ENCODE data around the gene USP10. TPM values are rescaled to one million over a fixed set of nuclear protein-coding genes. Genes with fewer than 3 reads are reported as not detected.

USP10 gene
- total and polyA plus RNA-seq, 2 donors (not counting 1 experiment from before 2014, with no cell fraction given): 48.6 to 59.1 TPM

- Histone ChIP-seq H3K36me3 (ENCODE audit: control insufficient read depth, insufficient read depth, low read length) (no peaks in the 10 kb centered on the region), H3K79me2 (ENCODE audit: control insufficient read depth, insufficient read depth, low read length) (no peaks in the 10 kb centered on the region), H3K9ac (ENCODE audit: insufficient read depth, low read length) (no peak overlapping the region), H3K27me3 (ENCODE audit: control insufficient read depth, insufficient read depth, low read length) (no peaks in the 10 kb centered on the region), H4K20me1 (ENCODE audit: control insufficient read depth, extremely low read depth, insufficient read depth, low read length) (no peaks in the 10 kb centered on the region), H3K4me2 (ENCODE audit: extremely low read depth, insufficient read depth, low read length) (no peak overlapping the region), H3K4me3 (replicated peaks in 1 of 4; ENCODE audit: control extremely low read depth in 1 of 4, insufficient read depth in 1 of 4, low read depth in 3 of 4, low read length in 4 of 4) (no peak overlapping the region), H3K4me1 (ENCODE audit: control insufficient read depth, extremely low read depth, insufficient read depth, low read length) (no peaks in the 10 kb centered on the region), H3K9me3 (ENCODE audit: control insufficient read depth, insufficient read depth, low read depth, low read length) (no peaks in the 10 kb centered on the region), H2AFZ (ENCODE audit: low read length) (no peak overlapping the region), H3K27ac (ENCODE audit: insufficient read depth, low read length) (no peak overlapping the region)
- no peak for TF ChIP-seq EZH2 (IDR thresholded peaks at IDR 0.05; ENCODE audit: low read length, missing control alignments)
- no peak for DNase-seq (ENCODE audit: low read depth in 2 of 2)
These were observed 26.6 kb upstream of the USP10 start for GRCh38 chr16:84673203-84673535.

GRCh38 chr16:84673561-84673960 is 26.2 kb upstream of the USP10 start:
- no peak overlapping the region for H3K4me2 ChIP-seq (ENCODE audit: extremely low read depth, insufficient read depth, low read length)
- DNase-seq (ENCODE audit: low read depth in 2 of 2): no peak
- no peaks in the 10 kb centered on the region for H3K4me1 ChIP-seq (ENCODE audit: control insufficient read depth, extremely low read depth, insufficient read depth, low read length)
- H3K9ac ChIP-seq (ENCODE audit: insufficient read depth, low read length): no peak overlapping the region
- no peaks in the 10 kb centered on the region for H3K79me2 ChIP-seq (ENCODE audit: control insufficient read depth, insufficient read depth, low read length)
- TF ChIP-seq EZH2 (IDR thresholded peaks at IDR 0.05; ENCODE audit: low read length, missing control alignments): no peak
- TF ChIP-seq CTCF (conservative IDR thresholded peaks at IDR 0.05 in 1 of 2, IDR thresholded peaks at IDR 0.05 in 1 of 2; ENCODE audit: low read depth in 1 of 2, low read length in 2 of 2): no peak
- H3K27ac ChIP-seq (ENCODE audit: insufficient read depth, low read length): no peak overlapping the region
- no peaks in the 10 kb centered on the region for H3K27me3 ChIP-seq (ENCODE audit: control insufficient read depth, insufficient read depth, low read length)
- no peaks in the 10 kb centered on the region for H3K36me3 ChIP-seq (ENCODE audit: control insufficient read depth, insufficient read depth, low read length)
- H3K4me3 ChIP-seq (replicated peaks in 1 of 4; ENCODE audit: control extremely low read depth in 1 of 4, insufficient read depth in 1 of 4, low read depth in 3 of 4, low read length in 4 of 4): no peak overlapping the region
- no peaks in the 10 kb centered on the region for H3K9me3 ChIP-seq (ENCODE audit: control insufficient read depth, insufficient read depth, low read depth, low read length)
- no peak overlapping the region for H2AFZ ChIP-seq (ENCODE audit: low read length)
- H4K20me1 ChIP-seq (ENCODE audit: control insufficient read depth, extremely low read depth, insufficient read depth, low read length): no peaks in the 10 kb centered on the region

GRCh38 chr16:84675423-84675822 is 24.4 kb upstream of the USP10 start:
- H3K9ac ChIP-seq (ENCODE audit: insufficient read depth, low read length): no peak overlapping the region
- no peak overlapping the region for H2AFZ ChIP-seq (ENCODE audit: low read length)
- DNase-seq (ENCODE audit: low read depth in 2 of 2): no peak
- H3K4me3 ChIP-seq (replicated peaks in 1 of 4; ENCODE audit: control extremely low read depth in 1 of 4, insufficient read depth in 1 of 4, low read depth in 3 of 4, low read length in 4 of 4): no peak overlapping the region
- no peak overlapping the region for H3K27ac ChIP-seq (ENCODE audit: insufficient read depth, low read length)
- no peaks in the 10 kb centered on the region for H3K4me1 ChIP-seq (ENCODE audit: control insufficient read depth, extremely low read depth, insufficient read depth, low read length)
- TF ChIP-seq CTCF (conservative IDR thresholded peaks at IDR 0.05 in 1 of 2, IDR thresholded peaks at IDR 0.05 in 1 of 2; ENCODE audit: low read depth in 1 of 2, low read length in 2 of 2) (no peak), EZH2 (IDR thresholded peaks at IDR 0.05; ENCODE audit: low read length, missing control alignments) (no peak)
- H3K4me2 ChIP-seq (ENCODE audit: extremely low read depth, insufficient read depth, low read length): no peak overlapping the region
- H3K79me2 ChIP-seq (ENCODE audit: control insufficient read depth, insufficient read depth, low read length): no peaks in the 10 kb centered on the region
- H3K9me3 ChIP-seq (ENCODE audit: control insufficient read depth, insufficient read depth, low read depth, low read length): no peaks in the 10 kb centered on the region
- H3K36me3 ChIP-seq (ENCODE audit: control insufficient read depth, insufficient read depth, low read length): no peaks in the 10 kb centered on the region
- no peaks in the 10 kb centered on the region for H4K20me1 ChIP-seq (ENCODE audit: control insufficient read depth, extremely low read depth, insufficient read depth, low read length)
- no peaks in the 10 kb centered on the region for H3K27me3 ChIP-seq (ENCODE audit: control insufficient read depth, insufficient read depth, low read length)
